Measurements from ENCODE around the gene TTC34. TPM values are rescaled to one million over a fixed set of nuclear protein-coding genes. Genes with fewer than 3 reads are reported as not detected.

The TTC34 gene
- total RNA-seq, 1 experiment from 2014 or later, result 0.79 TPM

DNA sequence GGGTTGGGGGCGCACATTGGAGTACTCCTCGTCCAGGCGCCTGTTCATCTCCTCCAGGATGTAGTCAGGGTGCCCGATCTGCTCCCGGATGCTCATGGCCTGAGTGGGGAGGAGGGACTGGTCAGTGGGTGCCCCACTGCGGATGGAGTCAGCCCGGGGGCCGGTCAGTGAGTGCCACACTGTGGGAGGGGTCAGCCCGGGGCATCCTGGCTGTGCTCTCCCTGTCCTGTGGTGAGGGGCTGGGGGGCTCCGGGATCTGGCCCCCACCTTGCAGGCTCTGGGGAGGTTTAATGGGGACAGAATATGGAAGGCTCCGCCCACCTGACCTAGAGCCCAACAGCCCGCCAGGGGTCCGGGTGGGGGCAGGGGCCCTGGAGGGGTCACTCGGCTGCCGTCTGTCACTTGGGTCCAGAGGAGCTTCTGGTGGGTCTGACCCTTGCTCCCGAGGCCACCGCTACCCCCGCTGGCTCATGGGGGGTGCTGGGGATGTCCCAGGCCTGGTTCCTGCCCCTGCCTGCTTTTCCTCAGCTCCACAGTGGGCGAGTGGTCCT is 206.2 kb downstream of the TTC34 start:
- intact Hi-C loops (cut with micrococcal nuclease; ENCODE audit: unreplicated experiment), result no loop called here
- BruUV-seq (replicated peaks), result no TSS peak
- H3K9me3 Mint-ChIP-seq (ENCODE audit: unreplicated experiment), result no peaks in the 10 kb centered on the region
- no peaks in the 10 kb centered on the region for H3K4me1 Mint-ChIP-seq (ENCODE audit: low read depth, unreplicated experiment)
- H3K4me1 ChIP-seq, result no peaks in the 10 kb centered on the region
- DNase-seq, result no peak
- no peaks in the 10 kb centered on the region for H3K36me3 ChIP-seq (ENCODE audit: control insufficient read depth, insufficient read depth, low read length)
- H3K4me3 Mint-ChIP-seq (ENCODE audit: unreplicated experiment), result no peak overlapping the region
- CTCF ChIA-PET, result no interaction called here
- no peaks in the 10 kb centered on the region for H3K27me3 ChIP-seq (replicated peaks; ENCODE audit: control insufficient read depth, insufficient read depth, low read length)
- no peaks in the 10 kb centered on the region for H3K9me3 ChIP-seq
- no peaks in the 10 kb centered on the region for H3K36me3 Mint-ChIP-seq (ENCODE audit: insufficient read depth, unreplicated experiment)
- POLR2A ChIA-PET, result interaction anchor here (0.5 kb wide), 1 partner anchor 368 kb away, joined by 3 read pairs; no protein-coding TSS in a partner anchor
- H3K27me3 Mint-ChIP-seq (ENCODE audit: insufficient read depth, unreplicated experiment), result peaks cover 6% of the 10 kb centered on the region
- TF ChIP-seq, protein P1, sequence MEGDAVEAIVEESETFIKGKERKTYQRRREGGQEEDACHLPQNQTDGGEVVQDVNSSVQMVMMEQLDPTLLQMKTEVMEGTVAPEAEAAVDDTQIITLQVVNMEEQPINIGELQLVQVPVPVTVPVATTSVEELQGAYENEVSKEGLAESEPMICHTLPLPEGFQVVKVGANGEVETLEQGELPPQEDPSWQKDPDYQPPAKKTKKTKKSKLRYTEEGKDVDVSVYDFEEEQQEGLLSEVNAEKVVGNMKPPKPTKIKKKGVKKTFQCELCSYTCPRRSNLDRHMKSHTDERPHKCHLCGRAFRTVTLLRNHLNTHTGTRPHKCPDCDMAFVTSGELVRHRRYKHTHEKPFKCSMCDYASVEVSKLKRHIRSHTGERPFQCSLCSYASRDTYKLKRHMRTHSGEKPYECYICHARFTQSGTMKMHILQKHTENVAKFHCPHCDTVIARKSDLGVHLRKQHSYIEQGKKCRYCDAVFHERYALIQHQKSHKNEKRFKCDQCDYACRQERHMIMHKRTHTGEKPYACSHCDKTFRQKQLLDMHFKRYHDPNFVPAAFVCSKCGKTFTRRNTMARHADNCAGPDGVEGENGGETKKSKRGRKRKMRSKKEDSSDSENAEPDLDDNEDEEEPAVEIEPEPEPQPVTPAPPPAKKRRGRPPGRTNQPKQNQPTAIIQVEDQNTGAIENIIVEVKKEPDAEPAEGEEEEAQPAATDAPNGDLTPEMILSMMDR (IDR thresholded peaks at IDR 0.05; ENCODE audit: insufficient read depth in 1 of 2, low read depth in 1 of 2, low read length in 1 of 2, severe bottlenecking in 1 of 2, unreplicated experiment in 1 of 2), result no peak
- no peak overlapping the region for H3K27ac Mint-ChIP-seq (ENCODE audit: unreplicated experiment)
- no peak overlapping the region for H3K4me3 ChIP-seq (ENCODE audit: low read depth, low read length)

DNA sequence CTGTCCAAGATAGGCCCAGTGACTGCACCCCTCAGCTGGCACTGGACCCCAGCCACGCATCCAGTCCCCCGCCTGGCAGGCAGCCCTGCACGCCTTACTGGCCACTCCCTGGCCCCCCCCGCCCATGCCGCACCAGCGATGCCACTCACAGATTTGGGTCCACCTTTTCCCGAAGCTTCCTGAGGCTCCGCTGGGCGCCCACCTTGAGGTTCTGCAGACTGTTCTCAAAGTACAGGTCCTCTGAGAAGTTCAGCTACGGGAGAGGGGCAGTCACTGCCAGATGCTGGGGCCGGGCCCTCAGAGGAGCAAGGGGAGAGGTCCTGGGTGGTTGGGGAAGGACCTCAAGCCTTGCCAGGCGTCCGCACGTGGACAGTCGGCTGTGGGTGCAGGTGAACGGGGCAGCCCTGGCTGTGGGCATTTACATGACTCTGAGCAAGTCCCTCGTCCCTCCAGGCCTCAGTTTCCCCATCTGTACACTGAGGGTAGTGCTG is 206.8 kb downstream of the TTC34 start:
- TF ChIP-seq, protein P1 (IDR thresholded peaks at IDR 0.05; ENCODE audit: insufficient read depth in 1 of 2, low read depth in 1 of 2, low read length in 1 of 2, severe bottlenecking in 1 of 2, unreplicated experiment in 1 of 2), result no peak
- Mint-ChIP-seq H3K4me1 (ENCODE audit: low read depth, unreplicated experiment) (no peaks in the 10 kb centered on the region), H3K36me3 (ENCODE audit: insufficient read depth, unreplicated experiment) (no peaks in the 10 kb centered on the region), H3K9me3 (ENCODE audit: unreplicated experiment) (no peaks in the 10 kb centered on the region), H3K4me3 (ENCODE audit: unreplicated experiment) (no peak overlapping the region), H3K27me3 (ENCODE audit: insufficient read depth, unreplicated experiment) (peaks cover 6% of the 10 kb centered on the region), H3K27ac (ENCODE audit: unreplicated experiment) (no peak overlapping the region)
- POLR2A ChIA-PET, result interaction anchor here (0.5 kb wide), 1 partner anchor 367 kb away, joined by 3 read pairs; no protein-coding TSS in a partner anchor
- H3K4me1 ChIP-seq, result no peaks in the 10 kb centered on the region
- H3K27me3 ChIP-seq (replicated peaks; ENCODE audit: control insufficient read depth, insufficient read depth, low read length), result no peaks in the 10 kb centered on the region
- intact Hi-C loops (cut with micrococcal nuclease; ENCODE audit: unreplicated experiment), result no loop called here
- H3K36me3 ChIP-seq (ENCODE audit: control insufficient read depth, insufficient read depth, low read length), result no peaks in the 10 kb centered on the region
- H3K9me3 ChIP-seq, result no peaks in the 10 kb centered on the region
- no TSS peak for BruUV-seq (replicated peaks)
- H3K4me3 ChIP-seq (ENCODE audit: low read depth, low read length), result no peak overlapping the region
- DNase-seq, result no peak
- CTCF ChIA-PET, result no interaction called here

DNA sequence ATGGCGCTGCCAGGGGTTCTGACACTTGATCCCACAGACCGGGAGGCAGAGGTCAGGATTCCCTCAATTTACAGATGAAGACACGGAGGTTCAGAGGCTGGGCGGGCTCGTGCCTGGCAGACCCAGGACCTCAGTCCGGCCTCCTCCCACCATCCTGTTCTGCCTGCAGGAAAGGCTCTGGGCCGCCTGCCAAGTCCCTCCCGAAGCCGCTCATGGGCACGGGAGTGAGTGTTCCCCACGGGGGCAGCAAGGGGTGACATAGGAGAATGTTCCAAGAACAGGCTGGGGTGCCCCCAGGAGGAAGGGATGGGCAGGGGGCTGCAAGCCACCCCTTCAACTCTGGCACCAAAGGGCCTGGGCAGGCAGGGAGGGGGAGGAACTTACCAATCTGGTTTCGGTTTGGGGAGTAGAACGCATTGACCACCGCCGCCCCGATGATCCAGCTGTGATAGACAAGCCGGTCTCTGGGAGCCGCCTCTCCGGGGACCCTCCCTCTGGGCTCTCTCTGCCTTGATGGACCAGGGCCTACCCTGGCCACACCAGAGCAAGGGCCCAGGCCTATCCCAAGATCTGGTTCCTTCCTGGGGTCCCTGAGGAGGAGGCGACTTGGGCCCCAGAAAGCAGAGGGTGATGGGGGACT is 207.4 kb downstream of the TTC34 start:
- Histone ChIP-seq H3K27me3 (replicated peaks; ENCODE audit: control insufficient read depth, insufficient read depth, low read length) (no peaks in the 10 kb centered on the region), H3K4me1 (no peaks in the 10 kb centered on the region), H3K36me3 (ENCODE audit: control insufficient read depth, insufficient read depth, low read length) (no peaks in the 10 kb centered on the region), H3K4me3 (ENCODE audit: low read depth, low read length) (no peak overlapping the region), H3K9me3 (no peaks in the 10 kb centered on the region)
- POLR2A ChIA-PET, result no interaction called here
- TF ChIP-seq, protein P1 (IDR thresholded peaks at IDR 0.05; ENCODE audit: insufficient read depth in 1 of 2, low read depth in 1 of 2, low read length in 1 of 2, severe bottlenecking in 1 of 2, unreplicated experiment in 1 of 2), result no peak
- no peak overlapping the region for H3K27ac Mint-ChIP-seq (ENCODE audit: unreplicated experiment)
- CTCF ChIA-PET, result no interaction called here
- H3K4me1 Mint-ChIP-seq (ENCODE audit: low read depth, unreplicated experiment), result no peaks in the 10 kb centered on the region
- DNase-seq, result no peak
- intact Hi-C loops (cut with micrococcal nuclease; ENCODE audit: unreplicated experiment), result no loop called here
- H3K4me3 Mint-ChIP-seq (ENCODE audit: unreplicated experiment), result no peak overlapping the region
- peaks cover 6% of the 10 kb centered on the region for H3K27me3 Mint-ChIP-seq (ENCODE audit: insufficient read depth, unreplicated experiment)
- H3K9me3 Mint-ChIP-seq (ENCODE audit: unreplicated experiment), result no peaks in the 10 kb centered on the region
- BruUV-seq (replicated peaks), result no TSS peak
- H3K36me3 Mint-ChIP-seq (ENCODE audit: insufficient read depth, unreplicated experiment), result no peaks in the 10 kb centered on the region
